Astrocyte of the cerebellum (primary cell): ENCODE results near the gene GPR37.

Source experiments
- DNase-seq: peaks from one replicate; pipeline ENCODE4 v3.0.0-alpha.2; 2011; ENCODE audit warnings: low read depth
- H3K4me3 ChIP-seq: 2 replicates; pipeline ENCODE4 v1.5.1; 2011; ENCODE audit warnings: mild to moderate bottlenecking, low read depth, low read length, moderate library complexity
- CTCF ChIP-seq: IDR thresholded peaks from 2 replicates; pipeline ENCODE4 v1.5.1; 2012; ENCODE audit warnings: low read length, low read depth, moderate library complexity, mild to moderate bottlenecking; ENCODE audit errors: missing control alignments
- in situ Hi-C: cut with HindIII; loops from 2 replicates; pipeline ENCODE4 v1.10.0; 2017; ENCODE audit warnings: low sequenced_read_pairs

The GPR37 gene

GRCh38 chr7:124712017-124712416 is 53.6 kb downstream of the GPR37 start:
- DNase-seq: no peak
- TF ChIP-seq CTCF: no peak
- no peak overlapping the region for H3K4me3 ChIP-seq
- in situ Hi-C loops: no loop called here

GRCh38 chr7:124702385-124702784 is 63.2 kb downstream of the GPR37 start:
- in situ Hi-C loops: no loop called here
- DNase-seq: no peak
- no peak for TF ChIP-seq CTCF
- no peak overlapping the region for H3K4me3 ChIP-seq

- no peak for DNase-seq
- TF ChIP-seq CTCF: no peak
- in situ Hi-C loops: no loop called here
- H3K4me3 ChIP-seq: no peak overlapping the region
Measured at GRCh38 chr7:124701955-124702354, 63.6 kb downstream of the GPR37 start.

- DNase-seq: no peak
- in situ Hi-C loops: no loop called here
- H3K4me3 ChIP-seq: no peak overlapping the region
- no peak for TF ChIP-seq CTCF
Measured at GRCh38 chr7:124700655-124701054, 64.9 kb downstream of the GPR37 start.

- DNase-seq: no peak
- in situ Hi-C loops: no loop called here
- no peak overlapping the region for H3K4me3 ChIP-seq
- no peak for TF ChIP-seq CTCF
Measured at GRCh38 chr7:124698964-124699363, 66.6 kb downstream of the GPR37 start.

- DNase-seq: no peak
- TF ChIP-seq CTCF: no peak
- in situ Hi-C loops: no loop called here
- H3K4me3 ChIP-seq: no peak overlapping the region
Measured at GRCh38 chr7:124697746-124698145, 67.8 kb downstream of the GPR37 start.
